ENCODE data around the gene PFDN1. TPM values are rescaled to one million over a fixed set of nuclear protein-coding genes. Genes with fewer than 3 reads are reported as not detected.

Gene PFDN1
- polyA plus RNA-seq, 6 donors from 2014 or later = 110 to 269 (median 140) TPM

GRCh38 chr5:140341591-140341990 lies 38.7 kb upstream of the PFDN1 start:
- H3K27ac Mint-ChIP-seq = peak overlapping the region in 1 of 6 donors; percentile 43
- H3K9me3 Mint-ChIP-seq = peaks cover 0 to 2% (median 0%) of the 10 kb centered on the region in 7 donors
- no peaks in the 10 kb centered on the region for H3K36me3 Mint-ChIP-seq
- DNase-seq (no peak), ATAC-seq (ENCODE audit: low read depth in 2 of 2) (no peak)
- H3K4me1 Mint-ChIP-seq = peaks cover 41 to 44% (median 42%) of the 10 kb centered on the region in 3 donors
- peak overlapping the region in 2 of 8 donors; percentile 9 to 68 for H3K4me3 Mint-ChIP-seq
- no peaks in the 10 kb centered on the region for H3K27me3 Mint-ChIP-seq

- peak overlapping the region in 2 of 6 donors; percentile 15 to 62 for H3K27ac Mint-ChIP-seq
- ATAC-seq (ENCODE audit: low read depth in 2 of 2) = no peak
- H3K27me3 Mint-ChIP-seq = no peaks in the 10 kb centered on the region
- no peak for DNase-seq
- H3K4me3 Mint-ChIP-seq = no peak overlapping the region
- H3K4me1 Mint-ChIP-seq = peaks cover 36 to 42% (median 39%) of the 10 kb centered on the region in 3 donors
- H3K36me3 Mint-ChIP-seq = no peaks in the 10 kb centered on the region
- peaks cover 0 to 2% (median 0%) of the 10 kb centered on the region in 7 donors for H3K9me3 Mint-ChIP-seq
Observed at GRCh38 chr5:140340605-140341121, 37.8 kb upstream of the PFDN1 start.

GRCh38 chr5:140339636-140340035 lies 36.7 kb upstream of the PFDN1 start:
- no peak for ATAC-seq (ENCODE audit: low read depth in 2 of 2)
- peaks cover 35 to 36% (median 36%) of the 10 kb centered on the region in 3 donors for H3K4me1 Mint-ChIP-seq
- H3K27ac Mint-ChIP-seq = no peak overlapping the region

GRCh38 chr5:140338908-140339307 lies 36.0 kb upstream of the PFDN1 start:
- no peaks in the 10 kb centered on the region for H3K27me3 Mint-ChIP-seq
- peak overlapping the region in 1 of 6 donors; percentile 44 for H3K27ac Mint-ChIP-seq
- ATAC-seq (ENCODE audit: low read depth in 2 of 2) (no peak), DNase-seq (no peak)
- H3K9me3 Mint-ChIP-seq = peaks cover 0 to 2% (median 0%) of the 10 kb centered on the region in 7 donors
- no peaks in the 10 kb centered on the region for H3K36me3 Mint-ChIP-seq
- peaks cover 29 to 33% (median 30%) of the 10 kb centered on the region in 3 donors for H3K4me1 Mint-ChIP-seq
- no peak overlapping the region for H3K4me3 Mint-ChIP-seq

More at GRCh38 chr5:140339636-140340035, 36.7 kb upstream of the PFDN1 start:
- Mint-ChIP-seq H3K9me3 (peaks cover 0 to 2% (median 0%) of the 10 kb centered on the region in 7 donors), H3K36me3 (no peaks in the 10 kb centered on the region), H3K27me3 (no peaks in the 10 kb centered on the region), H3K4me3 (no peak overlapping the region)
- no peak for DNase-seq

- H3K27ac Mint-ChIP-seq = peak overlapping the region in 1 of 6 donors; percentile 21
- DNase-seq = no peak
- H3K9me3 Mint-ChIP-seq = peaks cover 0 to 2% (median 0%) of the 10 kb centered on the region in 7 donors
Observed at GRCh38 chr5:140338336-140338735, 35.4 kb upstream of the PFDN1 start.

GRCh38 chr5:140337880-140338279 lies 35.0 kb upstream of the PFDN1 start:
- Mint-ChIP-seq H3K9me3 (peaks cover 0 to 2% (median 0%) of the 10 kb centered on the region in 7 donors), H3K27ac (no peak overlapping the region), H3K4me3 (no peak overlapping the region), H3K4me1 (peaks cover 21 to 23% (median 21%) of the 10 kb centered on the region in 3 donors), H3K27me3 (no peaks in the 10 kb centered on the region), H3K36me3 (no peaks in the 10 kb centered on the region)
- DNase-seq (no peak), ATAC-seq (ENCODE audit: low read depth in 2 of 2) (no peak)

More at GRCh38 chr5:140338336-140338735, 35.4 kb upstream of the PFDN1 start:
- no peaks in the 10 kb centered on the region for H3K27me3 Mint-ChIP-seq
- peaks cover 25 to 28% (median 26%) of the 10 kb centered on the region in 3 donors for H3K4me1 Mint-ChIP-seq
- H3K4me3 Mint-ChIP-seq = no peak overlapping the region
- ATAC-seq (ENCODE audit: low read depth in 2 of 2) = no peak
- H3K36me3 Mint-ChIP-seq = no peaks in the 10 kb centered on the region

- Mint-ChIP-seq H3K27ac (peak overlapping the region in 1 of 6 donors; percentile 22), H3K9me3 (no peaks in the 10 kb centered on the region)
Observed at GRCh38 chr5:140336388-140336787, 33.5 kb upstream of the PFDN1 start.

GRCh38 chr5:140331638-140332037 lies 28.7 kb upstream of the PFDN1 start:
- no peak overlapping the region for H3K27ac Mint-ChIP-seq
- no peaks in the 10 kb centered on the region for H3K27me3 Mint-ChIP-seq
- no peaks in the 10 kb centered on the region for H3K36me3 Mint-ChIP-seq
- H3K9me3 Mint-ChIP-seq = no peaks in the 10 kb centered on the region
- DNase-seq (no peak), ATAC-seq (ENCODE audit: low read depth in 2 of 2) (no peak)
- H3K4me1 Mint-ChIP-seq = no peaks in the 10 kb centered on the region
- no peak overlapping the region for H3K4me3 Mint-ChIP-seq

More at GRCh38 chr5:140336388-140336787, 33.5 kb upstream of the PFDN1 start:
- H3K27me3 Mint-ChIP-seq = no peaks in the 10 kb centered on the region
- ATAC-seq (ENCODE audit: low read depth in 2 of 2) (no peak), DNase-seq (no peak)
- no peak overlapping the region for H3K4me3 Mint-ChIP-seq
- H3K36me3 Mint-ChIP-seq = no peaks in the 10 kb centered on the region
- H3K4me1 Mint-ChIP-seq = peaks cover 8 to 10% (median 9%) of the 10 kb centered on the region in 3 donors

GRCh38 chr5:140329739-140330481 lies 27.0 kb upstream of the PFDN1 start:
- Mint-ChIP-seq H3K36me3 (no peaks in the 10 kb centered on the region), H3K4me3 (no peak overlapping the region), H3K27ac (no peak overlapping the region), H3K27me3 (no peaks in the 10 kb centered on the region), H3K4me1 (no peaks in the 10 kb centered on the region), H3K9me3 (no peaks in the 10 kb centered on the region)
- no peak for ATAC-seq (ENCODE audit: low read depth in 2 of 2)
- DNase-seq = no peak

- H3K27me3 Mint-ChIP-seq = no peaks in the 10 kb centered on the region
- no peaks in the 10 kb centered on the region for H3K36me3 Mint-ChIP-seq
- DNase-seq (no peak), ATAC-seq (ENCODE audit: low read depth in 2 of 2) (no peak)
- no peaks in the 10 kb centered on the region for H3K9me3 Mint-ChIP-seq
- H3K27ac Mint-ChIP-seq = peak overlapping the region in 1 of 6 donors; percentile 32
- H3K4me3 Mint-ChIP-seq = no peak overlapping the region
- no peaks in the 10 kb centered on the region for H3K4me1 Mint-ChIP-seq
Observed at GRCh38 chr5:140328036-140328764, 25.3 kb upstream of the PFDN1 start.

GRCh38 chr5:140327589-140327988 lies 24.7 kb upstream of the PFDN1 start:
- no peak overlapping the region for H3K4me3 Mint-ChIP-seq
- no peaks in the 10 kb centered on the region for H3K9me3 Mint-ChIP-seq
- no peaks in the 10 kb centered on the region for H3K4me1 Mint-ChIP-seq
- no peak for ATAC-seq (ENCODE audit: low read depth in 2 of 2)
- H3K27me3 Mint-ChIP-seq = no peaks in the 10 kb centered on the region
- no peak overlapping the region for H3K27ac Mint-ChIP-seq
- DNase-seq = no peak
- H3K36me3 Mint-ChIP-seq = no peaks in the 10 kb centered on the region

GRCh38 chr5:140325486-140325885 lies 22.6 kb upstream of the PFDN1 start:
- no peak for DNase-seq
- H3K9me3 Mint-ChIP-seq = peaks cover 0 to 3% (median 0%) of the 10 kb centered on the region in 7 donors
- no peak for ATAC-seq (ENCODE audit: low read depth in 2 of 2)
- H3K27ac Mint-ChIP-seq = peak overlapping the region in 1 of 6 donors; percentile 58
- peaks cover 0 to 4% (median 0%) of the 10 kb centered on the region in 3 donors for H3K27me3 Mint-ChIP-seq
- no peaks in the 10 kb centered on the region for H3K36me3 Mint-ChIP-seq
- no peak overlapping the region for H3K4me3 Mint-ChIP-seq
- H3K4me1 Mint-ChIP-seq = peaks cover 0 to 3% (median 0%) of the 10 kb centered on the region in 3 donors

GRCh38 chr5:140324617-140325241 lies 21.8 kb upstream of the PFDN1 start:
- H3K27ac Mint-ChIP-seq = no peak overlapping the region
- DNase-seq (no peak), ATAC-seq (ENCODE audit: low read depth in 2 of 2) (no peak)
- H3K9me3 Mint-ChIP-seq = peaks cover 0 to 3% (median 0%) of the 10 kb centered on the region in 7 donors
- no peaks in the 10 kb centered on the region for H3K36me3 Mint-ChIP-seq
- peaks cover 0 to 4% (median 0%) of the 10 kb centered on the region in 3 donors for H3K27me3 Mint-ChIP-seq
- H3K4me1 Mint-ChIP-seq = peaks cover 0 to 3% (median 0%) of the 10 kb centered on the region in 3 donors
- H3K4me3 Mint-ChIP-seq = no peak overlapping the region

Measured in naive B cell (primary cell).